Endothelial cell of umbilical vein (primary cell): ENCODE data around the gene PRKD2. TPM values are rescaled to one million over a fixed set of nuclear protein-coding genes. Genes with fewer than 3 reads are reported as not detected.

Experiments used
- BruUV-seq: library from RNA; stranded (reverse); fragments of 400-500 nt; replicated peaks from 2 replicates; lab custom pipeline; 2021; lab: Mats Ljungman, UMichigan
- CTCF ChIA-PET: fragments of 300-600, 350-600 bp; sonication (Branson Sonifier 250); formaldehyde crosslinking; loops from one replicate; lab custom pipeline; 2021; ENCODE audit warnings: antibody characterized with exemption, inconsistent platforms; lab: Charles Lee
- POLR2A ChIA-PET: fragments of 300-600, 350-600 bp; sonication (Branson Sonifier 250); formaldehyde crosslinking; loops from one replicate; lab custom pipeline; 2021; ENCODE audit warnings: antibody characterized with exemption, inconsistent platforms; lab: Charles Lee
- DNase-seq: peaks from one replicate; pipeline ENCODE4 v3.0.0-alpha.2; 2011; ENCODE audit warnings: low read depth, low spot score
- FAIRE-seq: peaks from 2 replicates; lab custom pipeline; 2011; peaks lifted over from hg19 to GRCh38; lab: Jason Lieb, UNC
- H2AFZ ChIP-seq: 2 replicates; pipeline ENCODE4 v1.6.0; 2012; ENCODE audit warnings: low read depth, low read length, control low read depth, inconsistent platforms
- H3K27ac ChIP-seq: 2 replicates; pipeline ENCODE4 v1.5.1; 2011; ENCODE audit warnings: low read depth, mild to moderate bottlenecking, control low read depth, low read length, moderate library complexity; ENCODE audit not compliant: insufficient read depth
- H3K27me3 ChIP-seq, 2 experiments: 2 replicates each; pipeline versions ENCODE4 v1.6.0 to v1.6.1; 2011; ENCODE audit warnings: low read length in 2 of 2, mixed read lengths in 1 of 2; ENCODE audit not compliant: control insufficient read depth in 2 of 2, insufficient read depth in 2 of 2
- H3K36me3 ChIP-seq, 2 experiments: 2 replicates in 1 of 2; 3 replicates in 1 of 2; pipeline ENCODE4 v1.5.1; 2011; ENCODE audit warnings: low read length in 2 of 2, mild to moderate bottlenecking in 1 of 2, moderate library complexity in 1 of 2; ENCODE audit not compliant: control insufficient read depth in 2 of 2, insufficient read depth in 2 of 2; ENCODE audit errors: extremely low read depth in 1 of 2
- H3K4me1 ChIP-seq: 3 replicates; pipeline ENCODE4 v1.5.1; 2011; ENCODE audit warnings: mild to moderate bottlenecking, low read length; ENCODE audit not compliant: control insufficient read depth, insufficient read depth; ENCODE audit errors: extremely low read depth
- H3K4me2 ChIP-seq: 2 replicates; pipeline ENCODE4 v1.6.1; 2011; ENCODE audit warnings: low read length, control low read depth, mixed read lengths; ENCODE audit not compliant: insufficient read depth
- H3K4me3 ChIP-seq, 3 experiments: fragments of 200-600 bp in 1 of 3; sonication (generic), shearing (Covaris generic) in 1 of 3; replicated peaks in 1 of 3; 2 replicates each; pipeline ENCODE4 v1.5.1; 2011 to 2016; ENCODE audit warnings: control low read depth in 3 of 3, low read length in 3 of 3, mild to moderate bottlenecking in 2 of 3, inconsistent platforms in 1 of 3, low read depth in 1 of 3, moderate library complexity in 1 of 3; ENCODE audit not compliant: insufficient read depth in 1 of 3
- H3K79me2 ChIP-seq: 2 replicates; pipeline ENCODE4 v1.6.0; 2012; ENCODE audit warnings: low read length, inconsistent platforms; ENCODE audit not compliant: control insufficient read depth, insufficient read depth
- H3K9ac ChIP-seq: replicated peaks from 2 replicates; pipeline ENCODE3; 2011; ENCODE audit warnings: low read length, control low read depth; ENCODE audit not compliant: insufficient read depth; ENCODE audit errors: extremely low read depth
- H3K9me1 ChIP-seq: replicated peaks from 3 replicates; pipeline ENCODE4 v1.6.0; 2011; ENCODE audit warnings: mild to moderate bottlenecking, low read length; ENCODE audit not compliant: control insufficient read depth, insufficient read depth; ENCODE audit errors: extremely low read depth
- H3K9me3 ChIP-seq: replicated peaks from 2 replicates; pipeline ENCODE4 v1.5.1; 2012; ENCODE audit warnings: low read length, inconsistent platforms; ENCODE audit not compliant: control insufficient read depth, insufficient read depth
- H4K20me1 ChIP-seq: replicated peaks from 2 replicates; pipeline ENCODE3; 2011; ENCODE audit warnings: mild to moderate bottlenecking, low read length; ENCODE audit not compliant: control insufficient read depth, insufficient read depth; ENCODE audit errors: extremely low read depth
- EZH2 ChIP-seq: IDR thresholded peaks from 2 replicates; pipeline ENCODE4 v1.6.1; 2012; ENCODE audit warnings: borderline replicate concordance, low read depth, mild to moderate bottlenecking, moderate library complexity, low read length, inconsistent platforms; ENCODE audit not compliant: severe bottlenecking
- FOS ChIP-seq: IDR thresholded peaks from 2 replicates; pipeline ENCODE4 v1.6.1; 2011; ENCODE audit warnings: mild to moderate bottlenecking, low read length, moderate library complexity, borderline replicate concordance; ENCODE audit not compliant: insufficient read depth
- GATA2 ChIP-seq: IDR thresholded peaks from 2 replicates; pipeline ENCODE4 v1.7.0; 2011; ENCODE audit warnings: low read depth, mild to moderate bottlenecking, moderate library complexity, mixed read lengths, low read length; ENCODE audit not compliant: insufficient read length, insufficient read depth
- JUN ChIP-seq: IDR thresholded peaks from 2 replicates; pipeline ENCODE4 v1.6.1; 2011; ENCODE audit warnings: borderline replicate concordance, low read depth; ENCODE audit not compliant: insufficient read length, insufficient read depth
- POLR2AphosphoS5 ChIP-seq: IDR thresholded peaks from 2 replicates; pipeline ENCODE4 v1.6.1; 2012; ENCODE audit warnings: low read depth, mild to moderate bottlenecking, control low read depth, low read length, moderate library complexity; ENCODE audit not compliant: insufficient read depth
- dilution Hi-C: fragments of 300-500 bp; cut with MboI; formaldehyde crosslinking; loops from one replicate; pipeline ENCODE4 v1.15.0; 2019; ENCODE audit warnings: low sequenced_read_pairs; ENCODE audit not compliant: extremely low pct_ligation_motif_present
- intact Hi-C: fragments of 100-400 bp; cut with micrococcal nuclease; formaldehyde crosslinking; loops from one replicate; pipeline ENCODE4 v1.10.0; 2022
- polyA plus RNA-seq, 4 experiments: library from polyadenylated mRNA; depleted of rRNA in 3 of 4; stranded (reverse) in 3 of 4; unstranded in 1 of 4; fragments of >200 nt; gene quantifications; 2 replicates each; pipeline versions ENCODE4 v1.2.1 to v1.2.3, GENCODE V29; 2011 to 2012; ENCODE audit warnings: missing spikeins in 1 of 4
- total RNA-seq: library from RNA; stranded (reverse); gene quantifications from 2 replicates; pipeline ENCODE4 v1.2.3, GENCODE V29; 2021
- TF ChIP-seq, protein P1 (sequence below): IDR thresholded peaks from 2 replicates; pipeline ENCODE4 v1.6.1; 2011; ENCODE audit not compliant: insufficient read depth, insufficient read length
- TF ChIP-seq, protein P2 (sequence below), 2 donors: IDR thresholded peaks; 1 replicate in 1 of 2; 2 replicates in 1 of 2; pipeline ENCODE4 v1.5.1; 2011; ENCODE audit warnings: low read length in 2 of 2, mild to moderate bottlenecking in 2 of 2, moderate library complexity in 2 of 2, control low read depth in 1 of 2, inconsistent platforms in 1 of 2, low read depth in 1 of 2; ENCODE audit not compliant: insufficient read depth in 1 of 2; ENCODE audit errors: extremely low read depth in 1 of 2

Gene PRKD2
- total and polyA plus RNA-seq, 2 donors (not counting 3 experiments of a cell fraction or from before 2014, with no cell fraction given): 40.4 to 94.9 TPM

DNA sequence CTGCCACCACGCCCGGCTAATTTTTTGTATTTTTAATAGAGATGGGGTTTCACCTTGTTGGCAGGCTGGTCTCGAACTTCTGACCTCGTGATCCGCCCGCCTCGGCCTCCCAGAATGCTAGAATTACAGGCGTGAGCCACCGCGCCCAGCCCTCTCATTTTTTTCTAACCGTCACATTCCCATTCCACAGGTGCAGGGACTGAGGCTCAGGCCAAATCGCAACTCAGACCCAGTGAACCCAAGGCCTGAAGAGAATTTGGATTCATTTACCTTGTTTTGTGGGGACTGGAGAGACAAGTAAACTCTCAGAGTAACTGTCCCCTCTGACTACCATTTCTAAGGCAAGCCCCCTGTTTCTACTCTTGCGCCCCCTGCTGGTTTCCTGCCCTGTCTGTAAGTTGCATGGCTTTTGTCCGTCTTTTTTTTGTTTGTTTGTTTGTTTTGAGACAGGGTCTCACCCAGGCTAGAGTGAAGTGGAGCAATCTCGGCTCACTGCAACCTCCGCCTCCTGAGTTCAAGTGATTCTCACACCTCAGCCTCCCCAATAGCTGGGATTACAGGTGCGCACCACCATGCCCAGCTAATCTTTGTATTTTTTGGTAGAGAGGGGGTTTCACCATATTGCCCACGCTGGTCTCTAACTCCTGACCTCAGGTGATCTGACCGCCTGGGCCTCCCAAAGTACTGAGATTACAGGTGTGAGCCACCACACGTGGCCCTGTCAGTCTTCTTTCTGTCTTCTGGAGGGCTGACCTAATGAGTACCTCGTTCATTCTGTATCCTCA, 31.6 kb upstream of the PRKD2 start:
- no peaks in the 10 kb centered on the region for H3K27me3 ChIP-seq
- CTCF ChIA-PET: interaction anchor here (0.6 to 1.6 kb wide), 13 partner anchors 10 to 219 kb away, joined by 3 to 6 read pairs (median 4); no protein-coding TSS in a partner anchor
- no peaks in the 10 kb centered on the region for H3K36me3 ChIP-seq
- H3K9ac ChIP-seq: no peak overlapping the region
- no TSS peak for BruUV-seq
- POLR2A ChIA-PET: no interaction called here
- peaks cover 29% of the 10 kb centered on the region for H3K79me2 ChIP-seq
- no peaks in the 10 kb centered on the region for H3K9me3 ChIP-seq
- FAIRE-seq (peak; percentile 61), DNase-seq (peak; percentile 69)
- H3K9me1 ChIP-seq: no peaks in the 10 kb centered on the region
- no peak overlapping the region for H3K27ac ChIP-seq
- no peak overlapping the region for H3K4me2 ChIP-seq
- dilution Hi-C loops (no loop called here), intact Hi-C loops (no loop called here)
- H3K4me1 ChIP-seq: peaks cover 13% of the 10 kb centered on the region
- no peak overlapping the region for H3K4me3 ChIP-seq
- H2AFZ ChIP-seq: no peak overlapping the region
- H4K20me1 ChIP-seq: peaks cover 2% of the 10 kb centered on the region
- TF ChIP-seq, protein P1, sequence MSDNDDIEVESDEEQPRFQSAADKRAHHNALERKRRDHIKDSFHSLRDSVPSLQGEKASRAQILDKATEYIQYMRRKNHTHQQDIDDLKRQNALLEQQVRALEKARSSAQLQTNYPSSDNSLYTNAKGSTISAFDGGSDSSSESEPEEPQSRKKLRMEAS: no peak
- TF ChIP-seq, protein P2, sequence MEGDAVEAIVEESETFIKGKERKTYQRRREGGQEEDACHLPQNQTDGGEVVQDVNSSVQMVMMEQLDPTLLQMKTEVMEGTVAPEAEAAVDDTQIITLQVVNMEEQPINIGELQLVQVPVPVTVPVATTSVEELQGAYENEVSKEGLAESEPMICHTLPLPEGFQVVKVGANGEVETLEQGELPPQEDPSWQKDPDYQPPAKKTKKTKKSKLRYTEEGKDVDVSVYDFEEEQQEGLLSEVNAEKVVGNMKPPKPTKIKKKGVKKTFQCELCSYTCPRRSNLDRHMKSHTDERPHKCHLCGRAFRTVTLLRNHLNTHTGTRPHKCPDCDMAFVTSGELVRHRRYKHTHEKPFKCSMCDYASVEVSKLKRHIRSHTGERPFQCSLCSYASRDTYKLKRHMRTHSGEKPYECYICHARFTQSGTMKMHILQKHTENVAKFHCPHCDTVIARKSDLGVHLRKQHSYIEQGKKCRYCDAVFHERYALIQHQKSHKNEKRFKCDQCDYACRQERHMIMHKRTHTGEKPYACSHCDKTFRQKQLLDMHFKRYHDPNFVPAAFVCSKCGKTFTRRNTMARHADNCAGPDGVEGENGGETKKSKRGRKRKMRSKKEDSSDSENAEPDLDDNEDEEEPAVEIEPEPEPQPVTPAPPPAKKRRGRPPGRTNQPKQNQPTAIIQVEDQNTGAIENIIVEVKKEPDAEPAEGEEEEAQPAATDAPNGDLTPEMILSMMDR (IDR thresholded peaks at IDR 0.05; ENCODE audit: extremely low read depth in 1 of 2, insufficient read depth in 1 of 2, low read depth in 1 of 2, low read length in 2 of 2): peak; percentile 79 to 83
- no peak for TF ChIP-seq POLR2AphosphoS5
- TF ChIP-seq JUN: no peak
- no peak for TF ChIP-seq GATA2
- TF ChIP-seq EZH2: no peak
- TF ChIP-seq FOS: no peak
